ENCODE data around the gene ATXN7. TPM values are rescaled to one million over a fixed set of nuclear protein-coding genes. Genes with fewer than 3 reads are reported as not detected.

The ATXN7 gene
- total and polyA plus RNA-seq, 2 of the 13 experiments (the other 11 are each of a cell fraction or from before 2014, with no cell fraction given), result 13.8 to 20.0 TPM

DNA sequence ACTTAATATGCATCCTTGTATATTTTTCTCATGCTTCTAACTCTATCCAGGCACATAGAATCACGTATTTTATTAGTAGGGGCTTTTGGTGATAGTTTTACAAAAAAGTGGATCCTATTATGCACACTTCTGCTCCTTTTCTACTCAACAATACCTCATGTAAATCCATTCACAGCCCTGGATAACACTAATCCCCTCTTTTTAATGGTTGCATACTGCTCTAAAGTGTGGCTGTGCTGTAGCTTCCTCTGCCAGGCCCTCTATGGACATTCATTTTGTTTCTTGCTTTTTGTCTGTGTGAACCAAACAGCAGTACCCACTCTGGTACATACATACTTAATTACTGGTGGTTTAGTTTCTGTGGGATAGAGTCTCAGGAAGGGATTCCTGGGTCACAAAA lies 99.8 kb downstream of the ATXN7 start:
- peaks cover 19% of the 10 kb centered on the region for H3K4me1 ChIP-seq (ENCODE audit: insufficient read depth, low read length)
- ChIA-PET POLR2A (interaction anchor here (0.6 kb wide), 1 partner anchor 14 kb away, joined by 3 read pairs; no protein-coding TSS in a partner anchor), CTCF (ENCODE audit: low intra/inter-chr PET ratio, low total read pairs) (interaction anchor here (3.8 kb wide), 1 partner anchor 30 kb away, joined by 35 read pairs; no protein-coding TSS in a partner anchor)
- ATAC-seq, result no peak
- no peak overlapping the region for H3K27ac ChIP-seq (ENCODE audit: extremely low read length, insufficient read depth, low read length)
- no peaks in the 10 kb centered on the region for H3K27me3 ChIP-seq (ENCODE audit: control insufficient read depth in 1 of 2, insufficient read depth in 2 of 2, low read length in 2 of 2)
- H3K79me2 ChIP-seq (ENCODE audit: insufficient read depth, low read length), result peaks cover 7% of the 10 kb centered on the region
- H3K4me3 ChIP-seq (replicated peaks in 1 of 3; ENCODE audit: insufficient read depth in 1 of 3, low read depth in 2 of 3, low read length in 3 of 3), result no peak overlapping the region
- DNase-seq (ENCODE audit: low spot score), result no peak
- in situ Hi-C loops (cut with HindIII; ENCODE audit: extremely low pct_ligation_motif_present, low pct_unique_long_range_greater_than_20kb) (loop anchor here (5.0 kb wide), 1 partner anchor 34 kb away; no protein-coding TSS in a partner anchor), intact Hi-C loops (cut with micrococcal nuclease; ENCODE audit: unreplicated experiment) (loop anchor here (5.0 kb wide), 2 partner anchors 51 to 59 kb away; partner anchors contain the start of genes PSMD6 and SCAANT1)
- no peak overlapping the region for H2AFZ ChIP-seq (ENCODE audit: low read length)
- 91% methylated on average over 1 of the region's 1 CpG for WGBS (ENCODE audit: low lambda C conversion rate)
- H3K36me3 ChIP-seq (replicated peaks in 1 of 2; ENCODE audit: control insufficient read depth in 1 of 2, insufficient read depth in 2 of 2, low read length in 2 of 2), result no peaks in the 10 kb centered on the region
- H3K9ac ChIP-seq (ENCODE audit: insufficient read depth, low read depth, low read length), result no peak overlapping the region
- H3K4me2 ChIP-seq (ENCODE audit: low read depth, low read length), result no peak overlapping the region
- FAIRE-seq, result no peak
- no TSS peak for BruUV-seq (replicated peaks)
- no peaks in the 10 kb centered on the region for H4K20me1 ChIP-seq (ENCODE audit: insufficient read depth, low read length)
- no peaks in the 10 kb centered on the region for H3K9me3 ChIP-seq (ENCODE audit: low read length)
- TF ChIP-seq SP4 (CRISPR knock-in tag; IDR thresholded peaks at IDR 0.05) (no peak), SP2 (CRISPR knock-in tag; IDR thresholded peaks at IDR 0.05) (no peak), FLYWCH1 (CRISPR knock-in tag; IDR thresholded peaks at IDR 0.05) (no peak), NFYB (CRISPR knock-in tag; IDR thresholded peaks at IDR 0.05) (no peak), GABPA (IDR thresholded peaks at IDR 0.05; ENCODE audit: low read depth, low read length) (no peak), GABPA (CRISPR knock-in tag; IDR thresholded peaks at IDR 0.05; ENCODE audit: low read depth) (no peak), HOXA5 (CRISPR knock-in tag; IDR thresholded peaks at IDR 0.05) (no peak)
- TF ChIP-seq, protein P1, sequence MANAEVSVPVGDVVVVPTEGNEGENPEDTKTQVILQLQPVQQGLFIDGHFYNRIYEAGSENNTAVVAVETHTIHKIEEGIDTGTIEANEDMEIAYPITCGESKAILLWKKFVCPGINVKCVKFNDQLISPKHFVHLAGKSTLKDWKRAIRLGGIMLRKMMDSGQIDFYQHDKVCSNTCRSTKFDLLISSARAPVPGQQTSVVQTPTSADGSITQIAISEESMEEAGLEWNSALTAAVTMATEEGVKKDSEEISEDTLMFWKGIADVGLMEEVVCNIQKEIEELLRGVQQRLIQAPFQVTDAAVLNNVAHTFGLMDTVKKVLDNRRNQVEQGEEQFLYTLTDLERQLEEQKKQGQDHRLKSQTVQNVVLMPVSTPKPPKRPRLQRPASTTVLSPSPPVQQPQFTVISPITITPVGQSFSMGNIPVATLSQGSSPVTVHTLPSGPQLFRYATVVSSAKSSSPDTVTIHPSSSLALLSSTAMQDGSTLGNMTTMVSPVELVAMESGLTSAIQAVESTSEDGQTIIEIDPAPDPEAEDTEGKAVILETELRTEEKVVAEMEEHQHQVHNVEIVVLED (CRISPR knock-in tag; IDR thresholded peaks at IDR 0.05; ENCODE audit: borderline replicate concordance), result no peak
- TF ChIP-seq, protein P2, sequence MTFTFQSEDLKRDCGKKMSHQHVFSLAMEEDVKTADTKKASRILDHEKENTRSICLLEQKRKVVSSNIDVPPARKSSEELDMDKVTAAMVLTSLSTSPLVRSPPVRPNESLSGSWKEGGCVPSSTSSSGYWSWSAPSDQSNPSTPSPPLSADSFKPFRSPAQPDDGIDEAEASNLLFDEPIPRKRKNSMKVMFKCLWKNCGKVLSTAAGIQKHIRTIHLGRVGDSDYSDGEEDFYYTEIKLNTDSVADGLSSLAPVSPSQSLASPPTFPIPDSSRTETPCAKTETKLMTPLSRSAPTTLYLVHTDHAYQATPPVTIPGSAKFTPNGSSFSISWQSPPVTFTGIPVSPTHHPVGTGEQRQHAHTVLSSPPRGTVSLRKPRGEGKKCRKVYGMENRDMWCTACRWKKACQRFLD (CRISPR knock-in tag; IDR thresholded peaks at IDR 0.05; ENCODE audit: borderline replicate concordance), result no peak
- TF ChIP-seq, protein P3, sequence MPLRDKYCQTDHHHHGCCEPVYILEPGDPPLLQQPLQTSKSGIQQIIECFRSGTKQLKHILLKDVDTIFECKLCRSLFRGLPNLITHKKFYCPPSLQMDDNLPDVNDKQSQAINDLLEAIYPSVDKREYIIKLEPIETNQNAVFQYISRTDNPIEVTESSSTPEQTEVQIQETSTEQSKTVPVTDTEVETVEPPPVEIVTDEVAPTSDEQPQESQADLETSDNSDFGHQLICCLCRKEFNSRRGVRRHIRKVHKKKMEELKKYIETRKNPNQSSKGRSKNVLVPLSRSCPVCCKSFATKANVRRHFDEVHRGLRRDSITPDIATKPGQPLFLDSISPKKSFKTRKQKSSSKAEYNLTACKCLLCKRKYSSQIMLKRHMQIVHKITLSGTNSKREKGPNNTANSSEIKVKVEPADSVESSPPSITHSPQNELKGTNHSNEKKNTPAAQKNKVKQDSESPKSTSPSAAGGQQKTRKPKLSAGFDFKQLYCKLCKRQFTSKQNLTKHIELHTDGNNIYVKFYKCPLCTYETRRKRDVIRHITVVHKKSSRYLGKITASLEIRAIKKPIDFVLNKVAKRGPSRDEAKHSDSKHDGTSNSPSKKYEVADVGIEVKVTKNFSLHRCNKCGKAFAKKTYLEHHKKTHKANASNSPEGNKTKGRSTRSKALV (CRISPR knock-in tag; IDR thresholded peaks at IDR 0.05), result no peak
- TF ChIP-seq, protein P4, sequence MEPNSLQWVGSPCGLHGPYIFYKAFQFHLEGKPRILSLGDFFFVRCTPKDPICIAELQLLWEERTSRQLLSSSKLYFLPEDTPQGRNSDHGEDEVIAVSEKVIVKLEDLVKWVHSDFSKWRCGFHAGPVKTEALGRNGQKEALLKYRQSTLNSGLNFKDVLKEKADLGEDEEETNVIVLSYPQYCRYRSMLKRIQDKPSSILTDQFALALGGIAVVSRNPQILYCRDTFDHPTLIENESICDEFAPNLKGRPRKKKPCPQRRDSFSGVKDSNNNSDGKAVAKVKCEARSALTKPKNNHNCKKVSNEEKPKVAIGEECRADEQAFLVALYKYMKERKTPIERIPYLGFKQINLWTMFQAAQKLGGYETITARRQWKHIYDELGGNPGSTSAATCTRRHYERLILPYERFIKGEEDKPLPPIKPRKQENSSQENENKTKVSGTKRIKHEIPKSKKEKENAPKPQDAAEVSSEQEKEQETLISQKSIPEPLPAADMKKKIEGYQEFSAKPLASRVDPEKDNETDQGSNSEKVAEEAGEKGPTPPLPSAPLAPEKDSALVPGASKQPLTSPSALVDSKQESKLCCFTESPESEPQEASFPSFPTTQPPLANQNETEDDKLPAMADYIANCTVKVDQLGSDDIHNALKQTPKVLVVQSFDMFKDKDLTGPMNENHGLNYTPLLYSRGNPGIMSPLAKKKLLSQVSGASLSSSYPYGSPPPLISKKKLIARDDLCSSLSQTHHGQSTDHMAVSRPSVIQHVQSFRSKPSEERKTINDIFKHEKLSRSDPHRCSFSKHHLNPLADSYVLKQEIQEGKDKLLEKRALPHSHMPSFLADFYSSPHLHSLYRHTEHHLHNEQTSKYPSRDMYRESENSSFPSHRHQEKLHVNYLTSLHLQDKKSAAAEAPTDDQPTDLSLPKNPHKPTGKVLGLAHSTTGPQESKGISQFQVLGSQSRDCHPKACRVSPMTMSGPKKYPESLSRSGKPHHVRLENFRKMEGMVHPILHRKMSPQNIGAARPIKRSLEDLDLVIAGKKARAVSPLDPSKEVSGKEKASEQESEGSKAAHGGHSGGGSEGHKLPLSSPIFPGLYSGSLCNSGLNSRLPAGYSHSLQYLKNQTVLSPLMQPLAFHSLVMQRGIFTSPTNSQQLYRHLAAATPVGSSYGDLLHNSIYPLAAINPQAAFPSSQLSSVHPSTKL (CRISPR knock-in tag; IDR thresholded peaks at IDR 0.05), result no peak
- TF ChIP-seq, protein P5, sequence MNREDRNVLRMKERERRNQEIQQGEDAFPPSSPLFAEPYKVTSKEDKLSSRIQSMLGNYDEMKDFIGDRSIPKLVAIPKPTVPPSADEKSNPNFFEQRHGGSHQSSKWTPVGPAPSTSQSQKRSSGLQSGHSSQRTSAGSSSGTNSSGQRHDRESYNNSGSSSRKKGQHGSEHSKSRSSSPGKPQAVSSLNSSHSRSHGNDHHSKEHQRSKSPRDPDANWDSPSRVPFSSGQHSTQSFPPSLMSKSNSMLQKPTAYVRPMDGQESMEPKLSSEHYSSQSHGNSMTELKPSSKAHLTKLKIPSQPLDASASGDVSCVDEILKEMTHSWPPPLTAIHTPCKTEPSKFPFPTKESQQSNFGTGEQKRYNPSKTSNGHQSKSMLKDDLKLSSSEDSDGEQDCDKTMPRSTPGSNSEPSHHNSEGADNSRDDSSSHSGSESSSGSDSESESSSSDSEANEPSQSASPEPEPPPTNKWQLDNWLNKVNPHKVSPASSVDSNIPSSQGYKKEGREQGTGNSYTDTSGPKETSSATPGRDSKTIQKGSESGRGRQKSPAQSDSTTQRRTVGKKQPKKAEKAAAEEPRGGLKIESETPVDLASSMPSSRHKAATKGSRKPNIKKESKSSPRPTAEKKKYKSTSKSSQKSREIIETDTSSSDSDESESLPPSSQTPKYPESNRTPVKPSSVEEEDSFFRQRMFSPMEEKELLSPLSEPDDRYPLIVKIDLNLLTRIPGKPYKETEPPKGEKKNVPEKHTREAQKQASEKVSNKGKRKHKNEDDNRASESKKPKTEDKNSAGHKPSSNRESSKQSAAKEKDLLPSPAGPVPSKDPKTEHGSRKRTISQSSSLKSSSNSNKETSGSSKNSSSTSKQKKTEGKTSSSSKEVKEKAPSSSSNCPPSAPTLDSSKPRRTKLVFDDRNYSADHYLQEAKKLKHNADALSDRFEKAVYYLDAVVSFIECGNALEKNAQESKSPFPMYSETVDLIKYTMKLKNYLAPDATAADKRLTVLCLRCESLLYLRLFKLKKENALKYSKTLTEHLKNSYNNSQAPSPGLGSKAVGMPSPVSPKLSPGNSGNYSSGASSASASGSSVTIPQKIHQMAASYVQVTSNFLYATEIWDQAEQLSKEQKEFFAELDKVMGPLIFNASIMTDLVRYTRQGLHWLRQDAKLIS (CRISPR knock-in tag; IDR thresholded peaks at IDR 0.05), result no peak

Data from HepG2 (cell line).